GM12878 (cell line): Measurements from ENCODE around the gene CCDC102B. TPM values are rescaled to one million over a fixed set of nuclear protein-coding genes. Genes with fewer than 3 reads are reported as not detected.

ENCODE experiments used
- ATAC-seq: fragments of 200-7000 bp; cut with Tn5 transposase; 3 replicates; pipeline ENCODE4 v1.9.1; 2020; ENCODE audit warnings: mild to moderate bottlenecking, moderate library complexity
- BruUV-seq: library from RNA; stranded (reverse); fragments of 400-500 nt; replicated peaks from 2 replicates; lab custom pipeline; 2021; lab: Mats Ljungman, UMichigan
- CTCF ChIA-PET: fragments of 300-600 bp; sonication (Branson Sonifier 250); formaldehyde crosslinking; extraction: SDS; loops from one replicate; lab custom pipeline; 2021; ENCODE audit warnings: inconsistent platforms; lab: Yijun Ruan, JAX
- POLR2A ChIA-PET: fragments of 350-600 bp; formaldehyde crosslinking; extraction: SDS; loops from one replicate; lab custom pipeline; 2021; ENCODE audit warnings: inconsistent platforms; lab: Charles Lee
- RAD21 ChIA-PET: fragments of 300-600 bp; sonication (Branson Sonifier 250); formaldehyde crosslinking; loops from one replicate; lab custom pipeline; 2023; ENCODE audit warnings: antibody characterized with exemption; ENCODE audit not compliant: unreplicated experiment; lab: Charles Lee
- SMC1A ChIA-PET: fragments of 300-600 bp; sonication (Branson Sonifier 250); formaldehyde crosslinking; loops from one replicate; lab custom pipeline; 2023; ENCODE audit not compliant: unreplicated experiment, uncharacterized antibody; lab: Charles Lee
- DNase-seq: peaks from one replicate; pipeline ENCODE4 v3.0.0-alpha.2; 2011; ENCODE audit warnings: low read depth, low spot score
- FAIRE-seq: peaks from 3 replicates; lab custom pipeline; 2011; peaks lifted over from hg19 to GRCh38; lab: Jason Lieb, UNC
- H2AFZ ChIP-seq: 2 replicates; pipeline ENCODE4 v1.6.0; 2011; ENCODE audit warnings: low read depth, low read length, control low read depth; ENCODE audit not compliant: control insufficient read depth
- H3K27ac ChIP-seq: 2 replicates; pipeline ENCODE4 v1.5.1; 2011; ENCODE audit warnings: control low read depth; ENCODE audit not compliant: control insufficient read depth, insufficient read depth
- H3K27me3 ChIP-seq, 2 experiments: replicated peaks in 1 of 2; 2 replicates each; pipeline versions ENCODE4 v1.6.0 to v1.6.1; 2011; ENCODE audit warnings: low read length in 1 of 2; ENCODE audit not compliant: control insufficient read depth in 2 of 2, insufficient read depth in 2 of 2
- H3K36me3 ChIP-seq, 2 experiments: 2 replicates each; pipeline ENCODE4 v1.5.1; 2011; ENCODE audit warnings: low read length in 1 of 2; ENCODE audit not compliant: control insufficient read depth in 2 of 2, insufficient read depth in 2 of 2
- H3K4me1 ChIP-seq: 2 replicates; pipeline ENCODE4 v1.6.1; 2011; ENCODE audit warnings: mild to moderate bottlenecking, low read length, moderate library complexity, mixed read lengths; ENCODE audit not compliant: control insufficient read depth, insufficient read depth
- H3K4me2 ChIP-seq: 2 replicates; pipeline ENCODE4 v1.6.0; 2011; ENCODE audit warnings: control low read depth; ENCODE audit not compliant: control insufficient read depth, insufficient read depth
- H3K4me3 ChIP-seq: fragments of 200-600 bp; sonication (generic); 2 replicates; pipeline ENCODE4 v1.5.1; 2016
- H3K79me2 ChIP-seq: 2 replicates; pipeline ENCODE4 v1.6.0; 2011; ENCODE audit warnings: low read length; ENCODE audit not compliant: control insufficient read depth, insufficient read depth
- H3K9ac ChIP-seq: 2 replicates; pipeline ENCODE4 v1.8.0; 2011; ENCODE audit warnings: low read length, control low read depth, mixed read lengths; ENCODE audit not compliant: control insufficient read depth, insufficient read depth
- H3K9me3 ChIP-seq: replicated peaks from 3 replicates; pipeline ENCODE4 v1.5.1; 2011; ENCODE audit warnings: mild to moderate bottlenecking, low read length; ENCODE audit not compliant: control insufficient read depth, insufficient read depth
- H4K20me1 ChIP-seq: 2 replicates; pipeline ENCODE4 v1.6.0; 2011; ENCODE audit not compliant: control insufficient read depth, insufficient read depth
- BCL3 ChIP-seq: IDR thresholded peaks from 2 replicates; pipeline ENCODE4 v1.6.1; 2011; ENCODE audit warnings: borderline replicate concordance, low read depth, mild to moderate bottlenecking, moderate library complexity, low read length; ENCODE audit not compliant: insufficient read depth, poor library complexity, severe bottlenecking
- CEBPB ChIP-seq, 2 experiments: fragments of 150-350 bp in 1 of 2; IDR thresholded peaks; 2 replicates each; pipeline ENCODE4 v1.6.1; 2012 to 2014; ENCODE audit warnings: low read depth in 2 of 2, low read length in 2 of 2, borderline replicate concordance in 1 of 2, inconsistent platforms in 1 of 2
- DPF2 ChIP-seq: fragments of 450-650 bp; IDR thresholded peaks from 2 replicates; pipeline ENCODE4 v1.6.1; 2017; ENCODE audit warnings: mild to moderate bottlenecking
- HCFC1 ChIP-seq: fragments of 150-350 bp; IDR thresholded peaks from 2 replicates; pipeline ENCODE4 v1.6.1; 2014; ENCODE audit warnings: low read length
- HDGF ChIP-seq: fragments of 450-650 bp; IDR thresholded peaks from 2 replicates; pipeline ENCODE4 v1.6.1; 2016; ENCODE audit warnings: antibody characterized with exemption
- KAT2A ChIP-seq: conservative IDR thresholded peaks from 2 replicates; pipeline ENCODE4 v1.6.1; 2011; ENCODE audit warnings: low read depth, low read length; ENCODE audit not compliant: control insufficient read depth
- MEF2A ChIP-seq: IDR thresholded peaks from 2 replicates; pipeline ENCODE4 v1.6.1; 2011; ENCODE audit warnings: low read depth, mild to moderate bottlenecking, low read length, moderate library complexity; ENCODE audit not compliant: insufficient read depth
- NFIC ChIP-seq: IDR thresholded peaks from 2 replicates; pipeline ENCODE4 v1.6.1; 2012; ENCODE audit warnings: low read depth, mild to moderate bottlenecking, inconsistent platforms, low read length, moderate library complexity
- NFYA ChIP-seq: IDR thresholded peaks from 2 replicates; pipeline ENCODE4 v1.6.1; 2011; ENCODE audit warnings: low read depth, mild to moderate bottlenecking, low read length, improper control_type of control experiment, borderline replicate concordance
- PML ChIP-seq: IDR thresholded peaks from 2 replicates; pipeline ENCODE4 v1.6.1; 2012; ENCODE audit warnings: low read length, inconsistent platforms
- RFX5 ChIP-seq: IDR thresholded peaks from 2 replicates; pipeline ENCODE4 v1.6.1; 2011; ENCODE audit warnings: low read depth, low read length, improper control_type of control experiment
- SIX5 ChIP-seq: IDR thresholded peaks from 2 replicates; pipeline ENCODE4 v1.6.1; 2011; ENCODE audit warnings: mild to moderate bottlenecking, low read depth, low read length, moderate library complexity; ENCODE audit not compliant: severe bottlenecking
- SMC3 ChIP-seq: IDR thresholded peaks from 2 replicates; pipeline ENCODE4 v1.6.1; 2011; ENCODE audit warnings: low read length, improper control_type of control experiment, borderline replicate concordance
- WGBS: methylation state at CpG from one replicate; pipeline ENCODE4 v1.1.6; 2016; ENCODE audit warnings: low lambda C conversion rate; ENCODE audit not compliant: insufficient replicate concordance, insufficient coverage; ENCODE audit errors: missing lambda C conversion rate; 5-methylcytosine and 5-hydroxymethylcytosine counted together
- in situ Hi-C: fragments of 300-500 bp; cut with MboI; formaldehyde crosslinking; loops from 9 replicates; pipeline ENCODE4 v1.14.3; 2018; ENCODE audit warnings: mixed read lengths
- intact Hi-C: fragments of 100-400 bp; cut with micrococcal nuclease; formaldehyde crosslinking; loops from one replicate; pipeline ENCODE4 v1.14.2; 2022; ENCODE audit not compliant: unreplicated experiment
- polyA plus RNA-seq, 11 experiments: library from polyadenylated mRNA; depleted of rRNA in 4 of 11; unstranded in 6 of 11; stranded (reverse) in 5 of 11; fragments of >200 nt; fragmentation: Nextera tagmentation in 4 of 11; fragmentation: Illumina TruSeq in 1 of 11; extraction: Ambion mirVana in 4 of 11; extraction: Trizol in 1 of 11; gene quantifications; 1 replicate in 1 of 11; 2 replicates in 10 of 11; pipeline versions ENCODE4 v1.2.1 to v1.2.3, GENCODE V29; 2011 to 2016; ENCODE audit warnings: inconsistent platforms in 2 of 11, missing spikeins in 2 of 11, low read depth in 1 of 11
- total RNA-seq, 4 experiments: library from RNA; depleted of rRNA in 3 of 4; stranded (reverse); fragments of >200 nt in 3 of 4; fragmentation: Illumina TruSeq in 1 of 4; extraction: Trizol in 1 of 4; gene quantifications; 2 replicates each; pipeline versions ENCODE4 v1.2.1 to v1.2.3, GENCODE V29; 2013 to 2021
- TF ChIP-seq, protein P1 (sequence below): IDR thresholded peaks from 2 replicates; pipeline ENCODE4 v1.6.1; 2011; ENCODE audit warnings: low read depth, low read length, improper control_type of control experiment, borderline replicate concordance
- TF ChIP-seq, protein P2 (sequence below): fragments of 450-650 bp; formaldehyde crosslinking; IDR thresholded peaks from 2 replicates; pipeline ENCODE4 v1.4.0; 2020; ENCODE audit warnings: mild to moderate bottlenecking, moderate library complexity

The CCDC102B gene
- total and polyA plus RNA-seq, 10 of the 15 experiments (the other 5 are each of a cell fraction or from before 2014, with no cell fraction given) = 2.7 to 4.7 (median 3.3) TPM

DNA sequence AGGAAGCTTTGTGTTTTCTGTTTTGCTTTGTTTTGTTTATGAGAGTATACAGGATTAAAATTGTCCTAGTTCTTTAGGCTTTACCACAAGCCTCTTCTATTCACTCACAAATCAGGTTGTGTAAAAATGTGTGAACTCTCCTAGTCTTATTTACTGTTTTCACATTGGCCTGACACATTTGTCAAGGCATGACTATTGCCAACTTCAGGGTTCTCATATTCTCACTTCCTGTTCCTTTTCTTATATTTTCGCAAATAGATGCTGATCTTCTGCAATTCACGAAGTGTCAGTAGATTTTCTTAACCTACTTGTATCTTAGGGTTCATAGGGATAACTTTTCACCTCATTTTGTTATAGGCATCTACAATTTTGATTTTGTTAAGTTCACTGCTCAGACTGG is 67.1 kb downstream of the CCDC102B start:
- 14% methylated on average over 2 of the region's 2 CpGs for WGBS
- ChIA-PET CTCF (no interaction called here), SMC1A (no interaction called here), POLR2A (no interaction called here), RAD21 (no interaction called here)
- H3K27me3 ChIP-seq = no peaks in the 10 kb centered on the region
- H3K4me3 ChIP-seq = no peak overlapping the region
- FAIRE-seq = no peak
- H2AFZ ChIP-seq = no peak overlapping the region
- H3K9me3 ChIP-seq = no peaks in the 10 kb centered on the region
- H3K27ac ChIP-seq = no peak overlapping the region
- no peaks in the 10 kb centered on the region for H3K79me2 ChIP-seq
- DNase-seq = no peak
- intact Hi-C loops = no loop called here
- no peak overlapping the region for H3K9ac ChIP-seq
- no peaks in the 10 kb centered on the region for H4K20me1 ChIP-seq
- H3K36me3 ChIP-seq = no peaks in the 10 kb centered on the region
- in situ Hi-C loops = no loop called here
- no peak overlapping the region for H3K4me2 ChIP-seq
- TF ChIP-seq NFIC = no peak
- TF ChIP-seq CEBPB (IDR thresholded peaks at IDR 0.05; ENCODE audit: borderline replicate concordance in 1 of 2, low read depth in 2 of 2, low read length in 2 of 2) = no peak
- no peak for TF ChIP-seq RFX5
- TF ChIP-seq MEF2A = no peak
- no peak for TF ChIP-seq KAT2A
- no peak for TF ChIP-seq HDGF
- TF ChIP-seq, protein P1, sequence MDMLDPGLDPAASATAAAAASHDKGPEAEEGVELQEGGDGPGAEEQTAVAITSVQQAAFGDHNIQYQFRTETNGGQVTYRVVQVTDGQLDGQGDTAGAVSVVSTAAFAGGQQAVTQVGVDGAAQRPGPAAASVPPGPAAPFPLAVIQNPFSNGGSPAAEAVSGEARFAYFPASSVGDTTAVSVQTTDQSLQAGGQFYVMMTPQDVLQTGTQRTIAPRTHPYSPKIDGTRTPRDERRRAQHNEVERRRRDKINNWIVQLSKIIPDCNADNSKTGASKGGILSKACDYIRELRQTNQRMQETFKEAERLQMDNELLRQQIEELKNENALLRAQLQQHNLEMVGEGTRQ = no peak
- TF ChIP-seq PML = no peak
- no peak for TF ChIP-seq NFYA
- TF ChIP-seq HCFC1 = no peak
- TF ChIP-seq BCL3 = no peak
- TF ChIP-seq SIX5 = no peak
- no peak for TF ChIP-seq DPF2
- no peak for TF ChIP-seq SMC3
- TF ChIP-seq, protein P2, sequence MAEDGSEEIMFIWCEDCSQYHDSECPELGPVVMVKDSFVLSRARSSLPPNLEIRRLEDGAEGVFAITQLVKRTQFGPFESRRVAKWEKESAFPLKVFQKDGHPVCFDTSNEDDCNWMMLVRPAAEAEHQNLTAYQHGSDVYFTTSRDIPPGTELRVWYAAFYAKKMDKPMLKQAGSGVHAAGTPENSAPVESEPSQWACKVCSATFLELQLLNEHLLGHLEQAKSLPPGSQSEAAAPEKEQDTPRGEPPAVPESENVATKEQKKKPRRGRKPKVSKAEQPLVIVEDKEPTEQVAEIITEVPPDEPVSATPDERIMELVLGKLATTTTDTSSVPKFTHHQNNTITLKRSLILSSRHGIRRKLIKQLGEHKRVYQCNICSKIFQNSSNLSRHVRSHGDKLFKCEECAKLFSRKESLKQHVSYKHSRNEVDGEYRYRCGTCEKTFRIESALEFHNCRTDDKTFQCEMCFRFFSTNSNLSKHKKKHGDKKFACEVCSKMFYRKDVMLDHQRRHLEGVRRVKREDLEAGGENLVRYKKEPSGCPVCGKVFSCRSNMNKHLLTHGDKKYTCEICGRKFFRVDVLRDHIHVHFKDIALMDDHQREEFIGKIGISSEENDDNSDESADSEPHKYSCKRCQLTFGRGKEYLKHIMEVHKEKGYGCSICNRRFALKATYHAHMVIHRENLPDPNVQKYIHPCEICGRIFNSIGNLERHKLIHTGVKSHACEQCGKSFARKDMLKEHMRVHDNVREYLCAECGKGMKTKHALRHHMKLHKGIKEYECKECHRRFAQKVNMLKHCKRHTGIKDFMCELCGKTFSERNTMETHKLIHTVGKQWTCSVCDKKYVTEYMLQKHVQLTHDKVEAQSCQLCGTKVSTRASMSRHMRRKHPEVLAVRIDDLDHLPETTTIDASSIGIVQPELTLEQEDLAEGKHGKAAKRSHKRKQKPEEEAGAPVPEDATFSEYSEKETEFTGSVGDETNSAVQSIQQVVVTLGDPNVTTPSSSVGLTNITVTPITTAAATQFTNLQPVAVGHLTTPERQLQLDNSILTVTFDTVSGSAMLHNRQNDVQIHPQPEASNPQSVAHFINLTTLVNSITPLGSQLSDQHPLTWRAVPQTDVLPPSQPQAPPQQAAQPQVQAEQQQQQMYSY (CRISPR knock-in tag) = no peak
- BruUV-seq = no TSS peak
- no peaks in the 10 kb centered on the region for H3K4me1 ChIP-seq
- no peak for ATAC-seq
